ENCODE results near the gene IFNAR1.
A peak's percentile ranks its signal among the peaks of the same experiment; 100 is the strongest.
"Not testable (repeated sequence)": the region's sequence is repeated elsewhere in the genome, so short reads cannot be mapped to it uniquely, and the experiment has no call there.

IFNAR1 gene

DNA sequence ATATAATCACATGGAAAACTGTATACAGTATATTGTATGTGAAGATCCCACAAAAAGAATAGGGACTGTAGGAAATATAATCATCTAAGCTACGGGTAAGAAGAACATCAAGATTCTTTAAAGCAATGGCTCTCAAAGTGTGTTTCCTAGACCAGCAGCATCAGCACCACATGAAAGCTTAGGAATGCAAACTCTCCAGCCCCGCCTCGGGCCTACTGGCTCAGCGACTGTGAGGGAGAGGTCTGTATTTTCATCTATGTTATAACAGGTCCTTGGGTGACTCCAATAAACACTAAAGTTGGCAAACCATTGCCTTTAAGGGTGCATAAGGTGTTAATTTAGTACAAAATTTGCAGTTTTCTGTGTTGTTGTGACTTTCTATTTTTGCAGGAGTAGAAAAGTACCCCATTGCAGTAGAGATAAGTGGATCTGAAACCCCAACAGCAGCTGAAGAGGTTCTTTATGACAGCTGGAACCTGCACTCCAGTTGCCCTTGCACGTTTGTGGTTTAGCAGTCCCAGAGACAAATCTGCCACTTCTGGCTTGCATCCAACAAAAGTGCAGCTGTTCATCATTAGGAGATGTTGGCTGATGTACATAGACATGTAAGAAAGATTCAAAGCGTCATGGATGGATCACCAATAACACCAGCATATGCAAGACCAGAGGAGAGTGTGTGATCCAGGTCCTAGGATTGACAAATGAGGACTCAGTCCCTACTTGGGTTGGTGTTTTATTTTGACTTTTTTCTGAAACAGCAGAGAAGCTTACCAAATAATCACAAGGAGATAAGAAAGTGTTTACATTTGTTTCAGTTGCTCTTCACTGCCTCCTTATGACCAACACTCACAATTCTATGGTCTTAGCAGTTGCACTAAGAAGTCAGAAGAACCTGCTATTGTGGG, 15.9 kb upstream of the IFNAR1 start:
- peak; percentile 51 for DNase-seq

DNA sequence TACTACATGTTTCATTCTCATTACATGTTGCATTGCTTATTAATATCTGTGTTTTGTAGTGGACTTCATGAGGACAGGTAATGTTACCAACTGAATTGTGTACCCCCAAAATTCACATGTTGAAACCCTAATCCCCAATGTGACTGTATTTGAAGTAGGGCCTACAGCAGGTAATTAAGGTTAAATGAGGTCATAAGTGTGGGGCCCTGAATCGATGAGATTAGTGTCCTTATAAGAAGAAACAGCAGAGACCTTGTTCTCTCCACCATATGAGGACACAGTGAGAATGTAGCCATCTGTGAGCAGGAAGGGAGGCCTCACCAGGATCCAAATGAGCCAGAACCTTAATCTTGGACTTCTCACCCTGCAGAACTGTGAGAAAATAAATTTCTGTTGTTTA, 15.0 kb upstream of the IFNAR1 start:
- DNase-seq = no peak

DNA sequence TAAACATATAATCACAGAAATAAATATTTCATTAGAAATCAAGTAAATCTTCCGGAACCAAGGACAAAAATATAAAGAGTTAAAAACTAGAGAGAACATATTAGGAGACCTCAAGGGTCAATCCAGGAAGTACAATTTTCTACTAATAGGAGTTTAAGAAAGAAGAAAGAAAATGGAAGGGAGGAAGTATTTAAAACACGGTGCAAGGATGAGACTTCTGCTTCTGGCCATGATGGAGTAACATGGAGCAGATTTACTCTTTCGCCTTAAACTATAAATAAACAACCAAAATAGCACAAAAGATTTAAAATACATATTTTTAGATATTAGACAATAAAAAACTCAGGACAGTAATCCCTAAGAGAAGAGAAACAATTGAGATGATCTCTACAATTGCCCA, 12.6 kb upstream of the IFNAR1 start:
- no peak for DNase-seq

DNA sequence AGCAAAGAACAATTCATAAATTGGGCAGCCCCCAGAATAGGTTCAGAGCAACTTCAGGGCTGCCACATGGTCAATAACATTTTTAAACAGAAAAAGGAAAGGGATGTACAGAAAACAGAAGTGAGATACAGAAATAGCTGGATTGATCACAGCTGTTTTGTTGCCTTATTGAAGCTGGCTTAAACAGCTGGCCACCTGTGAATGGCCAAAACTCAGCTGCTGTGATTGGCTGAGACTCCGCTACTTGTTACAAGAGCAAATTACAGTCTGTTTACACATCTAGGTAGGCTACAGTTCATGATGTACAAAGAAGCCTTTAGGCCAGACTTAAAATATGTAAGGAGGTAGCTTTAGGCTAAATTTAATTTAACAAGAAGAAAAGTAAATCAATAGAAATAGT, 11.6 kb upstream of the IFNAR1 start:
- DNase-seq = no peak

DNA sequence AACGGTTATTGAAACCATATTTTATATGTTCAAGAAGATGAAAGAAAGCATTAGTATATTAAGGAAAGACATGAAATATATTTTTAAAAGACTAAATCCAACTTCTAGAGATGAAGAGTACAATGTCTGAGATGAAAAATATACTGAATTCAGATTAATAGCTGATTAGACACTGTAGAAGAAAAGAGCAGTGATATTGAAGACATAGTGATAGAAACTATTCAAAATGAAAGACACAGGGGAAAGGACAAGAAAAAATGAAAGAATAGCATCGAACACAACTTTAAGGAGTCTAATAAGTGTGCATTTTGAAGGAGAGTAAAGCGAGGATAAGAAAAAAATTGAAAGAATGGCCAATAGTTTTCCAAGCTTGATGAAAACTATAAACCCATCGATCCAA, 11.2 kb upstream of the IFNAR1 start:
- DNase-seq = no peak

DNA sequence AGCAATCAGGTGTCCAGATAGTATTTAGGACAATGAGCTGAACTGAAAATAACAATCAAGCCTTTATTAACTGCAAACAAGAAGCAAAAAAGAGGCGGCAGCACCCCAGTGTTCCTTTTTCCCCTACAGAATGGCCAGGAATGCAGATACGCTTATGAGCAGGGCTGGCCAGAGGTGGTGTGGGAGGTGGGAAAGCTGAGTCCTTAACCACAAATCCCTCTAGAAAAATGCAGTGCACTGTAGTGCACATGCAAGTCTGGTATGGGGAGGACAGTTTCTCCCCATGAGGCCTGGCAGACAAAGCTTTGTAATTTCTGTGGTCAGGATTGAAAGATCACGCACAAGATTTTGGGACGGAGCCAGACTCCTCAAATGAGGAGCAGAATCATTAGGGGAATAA, 10.7 kb upstream of the IFNAR1 start:
- DNase-seq = no peak

DNA sequence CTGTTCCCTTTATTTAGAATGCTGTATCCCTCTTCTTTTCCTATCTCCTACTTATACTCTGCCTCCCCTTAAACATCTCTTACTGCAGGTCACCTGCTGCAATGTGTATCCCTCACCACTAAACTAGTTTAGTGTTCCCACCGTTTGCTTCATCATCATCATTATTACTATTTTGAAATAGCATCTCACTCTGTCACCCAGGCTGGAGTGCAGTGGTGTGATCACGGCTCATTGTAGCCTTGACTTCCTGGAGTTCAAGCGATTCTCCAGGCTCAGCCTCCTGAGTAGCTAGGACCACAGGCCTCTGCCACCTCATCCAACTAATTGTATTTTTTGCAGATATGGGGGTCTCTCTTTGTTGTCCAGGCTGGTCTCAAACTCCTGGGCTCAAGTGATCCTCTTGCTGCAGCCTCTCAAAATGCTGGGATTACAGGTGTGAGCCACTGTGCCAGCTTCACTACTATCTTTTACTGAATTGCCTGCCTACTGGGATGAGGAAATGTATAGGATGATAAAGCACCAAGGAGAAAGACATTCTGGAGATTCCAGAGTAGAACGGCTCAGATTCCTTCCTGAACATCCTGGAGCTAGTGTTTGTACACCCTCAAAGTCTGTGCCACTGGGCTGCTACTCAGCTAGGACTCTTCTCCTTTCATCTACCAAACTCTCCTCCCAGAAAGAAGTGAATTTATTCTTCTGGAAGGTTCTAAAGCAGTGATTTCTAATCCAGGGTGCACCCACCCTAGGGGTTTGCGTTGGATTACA, 8.6 kb upstream of the IFNAR1 start:
- no peak for DNase-seq

DNA sequence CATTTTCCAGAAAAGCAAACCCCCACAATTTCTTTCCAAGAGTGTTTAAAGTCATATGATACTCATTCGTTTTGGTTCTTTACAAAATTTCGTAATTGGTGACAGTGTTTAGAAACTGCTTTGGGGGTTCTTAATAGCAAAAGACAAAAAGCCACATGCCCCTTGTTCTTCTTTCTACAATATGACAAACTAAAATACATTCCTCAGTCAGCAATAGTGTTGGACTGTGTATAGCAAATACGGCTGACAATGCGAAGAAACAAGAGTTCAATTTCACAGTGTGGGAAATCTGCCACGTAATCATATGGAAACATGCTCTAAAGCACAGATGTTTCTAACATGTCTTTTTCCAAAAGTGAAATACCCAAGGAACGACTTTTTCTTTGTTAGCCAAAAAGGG, 7.6 kb upstream of the IFNAR1 start:
- DNase-seq = no peak

DNA sequence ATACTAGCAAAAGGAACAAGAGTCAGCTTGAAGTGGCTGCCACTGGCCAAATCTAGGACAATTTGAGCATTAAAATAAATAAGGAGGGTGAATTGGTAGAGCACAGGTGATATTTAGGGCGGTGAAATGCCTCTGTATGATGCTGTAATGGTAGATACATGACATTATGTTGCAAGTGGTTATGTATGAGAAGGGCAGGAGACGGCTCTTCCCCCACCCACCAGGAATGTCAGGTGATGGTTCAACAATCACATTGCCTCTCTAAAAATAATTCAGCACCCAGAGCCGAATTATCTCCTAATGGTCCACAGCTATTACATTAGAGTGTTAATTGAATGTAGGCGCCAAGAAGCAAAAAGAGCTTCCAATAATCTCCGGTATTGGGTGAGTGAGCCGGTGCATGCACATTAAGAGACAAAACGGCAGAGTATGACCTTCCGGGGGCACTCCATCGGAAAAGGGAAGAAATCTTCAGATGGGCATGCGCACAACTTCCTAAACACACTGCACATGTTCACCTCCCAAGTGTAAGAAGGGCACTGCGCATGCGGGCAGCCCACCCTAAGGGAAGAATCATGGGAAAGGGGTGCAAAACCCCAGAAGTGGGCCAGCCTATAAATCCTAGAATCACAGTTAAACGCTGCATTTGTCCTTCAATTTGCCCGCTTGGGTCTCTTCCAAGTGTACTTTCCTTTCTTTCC, 6.8 kb upstream of the IFNAR1 start:
- DNase-seq = no peak

DNA sequence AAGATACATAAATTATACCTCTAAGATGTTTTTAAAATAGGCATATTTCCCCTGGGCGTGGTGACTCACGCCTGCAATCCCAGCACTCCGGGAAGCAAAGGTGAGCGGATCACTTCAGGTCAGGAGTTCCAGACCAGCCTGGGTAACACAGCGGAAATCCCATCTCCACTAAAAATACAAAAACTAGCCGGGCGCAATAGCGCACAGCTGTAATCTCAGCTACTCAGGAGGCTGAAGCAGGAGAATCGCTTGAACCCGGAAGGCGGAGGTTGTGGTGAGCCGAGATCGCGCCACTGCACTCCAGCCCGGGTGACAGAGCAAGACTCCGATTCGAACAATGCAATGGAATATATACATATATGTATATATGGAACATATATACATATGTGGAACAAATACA, 3.8 kb upstream of the IFNAR1 start:
- not testable (repeated sequence) for DNase-seq

DNA sequence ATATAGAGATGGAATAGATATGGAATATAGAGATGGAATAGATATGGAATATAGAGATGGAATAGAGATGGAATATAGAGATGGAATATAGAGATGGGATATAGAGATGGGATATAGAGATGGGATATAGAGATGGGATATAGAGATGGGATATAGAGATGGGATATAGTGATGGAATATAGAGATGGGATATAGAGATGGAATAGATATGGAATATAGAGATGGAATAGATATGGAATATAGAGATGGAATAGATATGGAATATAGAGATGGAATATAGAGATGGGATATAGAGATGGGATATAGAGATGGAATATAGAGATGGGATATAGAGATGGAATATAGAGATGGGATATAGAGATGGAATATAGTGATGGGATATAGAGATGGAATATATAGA, 1.2 kb upstream of the IFNAR1 start:
- DNase-seq = not testable (repeated sequence)

DNA sequence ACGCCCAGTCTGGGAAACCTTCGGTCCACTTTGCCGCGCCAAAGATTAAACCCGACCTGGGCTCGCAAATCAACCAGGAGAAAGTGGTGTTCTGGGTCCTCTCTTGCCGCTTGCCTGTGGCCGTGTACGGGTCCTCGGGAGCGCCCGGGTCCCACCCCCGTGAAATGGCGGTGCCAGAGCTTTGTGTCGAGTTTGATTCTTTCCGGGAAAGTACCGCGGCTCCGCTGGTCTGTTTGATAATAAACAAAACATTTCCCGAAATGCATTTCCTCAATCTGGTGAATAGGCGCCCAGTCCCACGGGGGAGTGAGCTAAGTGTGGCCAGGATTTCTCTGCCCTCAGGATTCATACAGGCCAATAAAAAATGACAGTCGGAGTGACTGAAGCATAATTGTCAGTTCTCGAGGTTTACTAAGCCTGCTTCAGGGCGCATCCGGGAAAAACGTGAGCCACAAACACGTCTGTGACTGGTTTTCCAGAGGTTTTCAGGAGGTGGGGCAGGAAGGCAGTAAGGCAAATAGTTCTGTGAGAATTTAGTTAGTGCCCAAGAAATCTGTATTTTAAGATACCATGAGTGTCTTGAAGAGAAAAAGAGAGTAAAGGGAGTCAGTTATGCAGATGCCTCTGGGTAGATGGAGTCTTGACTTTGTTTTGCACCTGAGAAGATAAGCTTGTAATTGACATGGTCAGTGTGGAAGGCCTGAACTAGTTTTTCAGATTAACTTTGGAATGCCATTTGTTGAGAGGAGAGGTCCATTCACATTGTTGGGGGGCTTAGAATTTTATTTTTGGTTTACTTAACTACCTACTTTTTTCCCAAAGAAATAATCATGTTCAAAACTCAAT, 675 bp downstream of the IFNAR1 start:
- DNase-seq = peak; percentile 24

DNA sequence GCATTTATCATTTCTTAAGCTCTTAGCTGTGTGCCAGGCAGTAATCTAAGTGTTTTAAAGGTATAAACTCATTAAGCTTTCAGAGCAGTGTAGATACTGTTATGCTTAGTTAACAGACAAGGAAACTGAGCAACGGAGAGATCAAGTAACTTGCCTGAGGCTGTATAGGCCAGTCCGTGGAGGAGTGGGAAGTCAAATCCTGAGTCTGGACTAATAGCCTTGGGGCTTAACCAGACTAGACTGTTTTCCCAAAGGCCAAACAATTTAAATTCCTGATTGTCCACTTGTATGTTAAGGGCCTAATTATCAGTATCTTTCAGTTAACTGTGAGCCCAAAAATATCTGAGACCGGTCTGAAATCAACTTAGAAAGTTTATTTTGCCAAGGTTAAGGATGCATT, 2.6 kb downstream of the IFNAR1 start:
- no peak for DNase-seq

DNA sequence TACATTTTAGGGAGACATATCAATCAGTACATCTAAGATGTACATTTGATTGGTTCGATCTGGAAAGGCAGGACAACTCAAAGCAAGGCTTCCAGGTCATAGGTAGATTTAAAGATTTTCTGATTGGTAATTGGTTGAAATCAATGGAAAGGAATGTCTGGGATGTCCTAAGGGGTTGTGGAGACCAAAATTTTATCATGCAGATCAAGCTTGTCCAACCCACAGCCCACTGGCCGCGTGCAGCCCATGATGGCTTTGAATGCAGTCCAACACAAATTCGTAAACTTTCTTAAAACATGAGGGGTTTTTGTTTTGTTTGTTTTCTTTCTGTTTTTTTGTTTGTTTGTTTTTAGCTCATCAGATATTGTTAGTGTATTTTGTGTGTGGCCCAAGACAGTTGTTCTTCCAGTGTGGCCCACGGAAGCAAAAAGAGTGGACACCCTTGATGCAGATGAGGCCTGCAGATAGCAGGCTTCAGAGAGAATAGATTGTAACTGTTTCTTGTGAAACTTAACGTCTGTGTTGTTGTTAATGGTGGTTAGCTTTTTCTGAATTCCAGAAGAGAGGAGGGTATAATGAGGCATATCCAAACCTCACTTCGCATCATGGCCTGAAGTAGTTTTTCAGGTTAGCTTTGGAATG, 3.1 kb downstream of the IFNAR1 start:
- no peak for DNase-seq

DNA sequence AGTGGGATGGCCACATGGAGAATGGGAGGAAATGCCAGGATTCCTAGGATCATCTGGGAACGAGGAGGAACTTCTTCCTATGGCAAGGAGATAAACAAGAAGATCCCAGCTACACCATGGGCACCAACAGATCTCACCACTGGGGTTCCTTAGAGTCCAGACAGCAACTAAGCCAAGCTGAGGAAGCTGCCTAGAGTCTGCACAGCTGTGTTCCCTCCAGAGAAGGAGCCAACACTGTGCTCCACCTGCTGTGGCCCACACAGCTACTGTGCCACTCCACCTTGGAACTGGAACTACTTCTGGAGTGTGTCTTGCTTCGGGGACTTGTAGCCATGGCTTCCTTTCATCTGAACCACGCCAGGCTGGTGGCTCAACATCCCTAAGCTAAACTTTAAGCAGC, 6.0 kb downstream of the IFNAR1 start:
- no peak for DNase-seq

DNA sequence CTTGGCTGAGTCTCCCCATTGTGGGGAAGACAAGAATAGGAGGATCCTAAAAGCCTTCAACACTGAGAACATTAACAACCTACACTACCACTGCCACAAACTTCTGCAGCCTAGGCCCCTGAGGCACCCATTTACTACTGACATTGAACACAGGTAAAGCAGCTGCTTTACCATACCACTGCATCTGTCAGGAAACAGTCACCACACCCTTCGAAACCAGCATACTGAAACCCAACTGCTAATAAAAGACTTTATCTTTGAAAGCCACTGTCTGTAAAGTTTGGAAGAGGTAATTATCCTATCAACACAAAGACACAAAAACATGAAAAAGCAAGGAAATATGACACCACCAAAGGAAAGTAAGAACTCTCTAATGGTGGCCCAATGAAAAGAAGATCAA, 7.4 kb downstream of the IFNAR1 start:
- no peak for DNase-seq

DNA sequence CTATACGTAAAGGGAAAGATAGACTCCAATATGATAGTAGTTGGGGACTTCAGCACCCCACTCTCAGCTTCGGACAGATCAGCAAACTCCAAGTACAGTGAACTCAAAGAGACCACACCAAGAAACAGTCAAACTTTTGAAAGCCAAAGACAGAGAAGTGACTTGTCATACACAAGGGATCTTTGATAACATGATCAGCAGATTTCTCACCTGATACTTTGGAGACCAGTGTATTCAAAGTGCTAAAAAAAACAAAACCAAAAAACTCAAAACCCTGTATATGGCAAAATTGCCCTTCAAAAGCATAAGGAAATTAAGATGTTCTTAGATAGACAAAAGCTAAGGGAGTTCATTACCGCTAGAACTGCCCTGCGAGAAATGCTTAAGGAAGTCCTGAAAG, 9.4 kb downstream of the IFNAR1 start:
- DNase-seq = no peak

DNA sequence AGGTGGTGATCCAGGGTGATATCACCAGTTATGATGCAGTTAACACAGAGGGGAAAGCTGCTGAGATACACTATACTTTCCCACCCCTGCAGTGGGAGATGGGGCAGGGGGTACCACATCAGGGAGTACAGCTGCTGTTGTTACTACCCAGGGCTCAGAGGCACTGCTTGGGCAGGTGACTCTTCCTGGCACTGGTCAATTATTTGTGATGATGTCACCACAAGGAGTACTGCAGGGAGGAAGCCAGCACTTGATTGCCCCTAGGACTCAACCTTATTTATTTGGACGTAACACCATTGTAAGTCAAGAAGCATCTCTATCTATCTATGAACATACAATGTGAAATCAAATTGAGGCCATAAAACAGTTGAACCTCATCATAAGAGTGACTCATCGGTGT, 10.1 kb downstream of the IFNAR1 start:
- no peak for DNase-seq

DNA sequence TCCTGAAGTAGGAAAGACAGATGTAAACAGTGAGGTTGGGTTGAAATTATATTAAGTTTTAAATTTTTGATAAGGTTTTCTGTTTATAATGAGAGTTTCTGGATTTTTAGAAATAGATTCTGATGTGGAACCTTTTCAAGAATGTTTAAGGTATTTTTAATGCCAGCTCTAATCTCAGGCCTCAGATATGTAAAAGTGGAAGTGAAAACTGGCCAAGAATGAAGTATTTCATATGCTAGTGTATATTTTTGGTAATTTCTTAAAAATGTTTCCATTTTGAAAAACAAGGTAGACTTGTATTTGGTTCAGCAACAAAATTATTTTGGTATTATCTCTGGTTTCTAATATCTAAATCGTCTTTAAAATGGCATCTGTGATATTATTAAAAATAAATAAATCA, 14.4 kb downstream of the IFNAR1 start:
- no peak for DNase-seq

DNA sequence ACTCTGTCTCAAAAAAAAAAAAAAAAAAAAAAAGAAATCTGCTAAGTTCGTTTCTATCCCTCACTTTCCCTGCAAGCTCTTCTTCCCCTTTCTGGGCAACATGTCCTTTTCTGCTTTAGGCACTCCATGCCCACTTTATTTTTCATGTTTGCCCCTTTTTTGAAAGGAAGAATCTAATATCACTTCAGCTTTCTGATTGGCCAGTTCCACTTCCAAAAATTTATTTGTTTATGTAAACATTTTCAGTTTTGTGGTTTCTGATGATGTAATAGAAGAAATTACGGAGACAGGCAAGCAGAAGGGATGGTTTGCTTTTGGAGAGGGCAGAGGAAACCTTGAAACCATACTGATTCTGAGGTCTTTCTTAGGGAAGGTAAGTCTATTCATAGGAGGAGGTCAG, 15.1 kb downstream of the IFNAR1 start:
- DNase-seq = no peak

DNA sequence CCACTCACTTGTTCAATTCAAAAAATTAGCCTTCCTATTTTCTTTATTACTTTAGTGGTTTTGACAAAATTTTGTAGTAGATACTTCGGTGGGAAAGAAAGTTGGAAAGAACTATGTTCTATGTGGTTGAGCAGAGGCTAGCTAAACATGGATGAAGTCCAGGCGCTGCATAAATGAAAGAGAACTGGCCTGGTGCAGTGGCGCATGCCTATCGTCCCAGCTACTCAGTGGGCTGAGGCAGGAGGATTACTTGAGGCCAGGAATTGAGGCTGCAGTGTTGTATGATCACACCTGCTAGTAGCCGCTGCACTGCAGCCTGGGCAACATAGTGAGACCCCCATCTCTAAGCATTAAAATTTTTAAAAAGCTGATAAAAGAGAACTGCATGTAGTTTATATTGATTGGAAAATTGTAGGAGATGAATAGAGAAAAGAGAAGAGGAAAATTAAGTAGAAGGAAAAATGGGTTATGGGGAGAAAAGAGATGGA, 21.0 kb downstream of the IFNAR1 start:
- DNase-seq = no peak

DNA sequence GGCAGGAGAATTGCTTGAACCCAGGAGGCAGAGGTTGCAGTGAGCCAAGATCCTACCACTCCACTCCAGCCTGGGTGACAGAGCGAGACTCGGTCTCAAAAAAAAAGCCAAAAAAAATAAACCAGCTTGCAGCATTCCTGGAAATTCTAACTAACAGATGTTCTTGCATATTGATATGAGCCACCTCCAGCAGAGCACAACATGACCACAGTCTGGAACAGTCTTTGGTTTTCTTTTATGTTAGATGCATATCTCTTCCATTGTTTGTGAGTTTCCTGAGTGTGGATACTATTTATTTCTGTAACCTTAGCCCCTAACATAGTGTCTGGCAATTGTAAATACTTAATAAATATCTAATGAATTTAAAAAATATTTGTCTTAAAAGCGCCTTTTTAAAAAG, 23.9 kb downstream of the IFNAR1 start:
- no peak for DNase-seq

All from NCI-H1092 (cell line).